Measurements from ENCODE around the gene RACK1.
"Not testable (repeated sequence)": the region's sequence is repeated elsewhere in the genome, so short reads cannot be mapped to it uniquely, and the experiment has no call there.

The RACK1 gene

DNA sequence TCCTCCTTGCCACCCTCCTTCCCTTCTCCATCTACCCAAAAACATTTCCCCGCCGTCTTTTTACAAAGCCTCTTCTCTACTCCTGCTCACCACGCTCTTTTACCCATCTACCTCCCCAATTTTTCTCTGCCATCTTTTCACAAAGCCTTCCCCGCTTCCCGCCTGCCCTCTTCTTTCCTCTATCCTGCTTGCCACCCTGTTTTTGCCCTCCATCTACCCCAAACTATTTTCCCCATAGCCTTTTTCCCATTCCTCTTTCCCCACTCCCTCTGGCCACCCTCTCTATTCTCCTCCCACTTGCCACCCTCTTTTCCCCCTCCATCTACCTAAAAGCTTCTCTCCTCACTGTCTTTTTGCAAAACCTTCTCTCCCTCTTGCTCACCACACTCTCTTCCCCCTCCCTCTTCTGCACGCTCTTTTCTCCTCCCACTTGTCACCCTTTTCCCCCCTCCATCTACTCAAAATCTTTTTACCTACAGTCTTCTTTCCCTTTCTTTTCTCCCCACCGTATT lies 36.6 kb upstream of the RACK1 start:
- Histone ChIP-seq H3K9me3 (ENCODE audit: control insufficient read depth, low read length) (no peaks in the 10 kb centered on the region), H3K4me3 (ENCODE audit: insufficient read depth, low read depth, low read length, poor library complexity, severe bottlenecking) (no peak overlapping the region), H3K36me3 (ENCODE audit: control insufficient read depth, insufficient read depth, low read length) (no peaks in the 10 kb centered on the region), H3K27me3 (replicated peaks; ENCODE audit: control insufficient read depth, insufficient read depth, low read length, poor library complexity, severe bottlenecking) (no peaks in the 10 kb centered on the region), H3K4me1 (ENCODE audit: control insufficient read depth, insufficient read depth, low read length, poor library complexity, severe bottlenecking) (no peaks in the 10 kb centered on the region), H3K27ac (ENCODE audit: insufficient read depth, low read length, poor library complexity, severe bottlenecking) (no peak overlapping the region)
- DNase-seq = no peak

DNA sequence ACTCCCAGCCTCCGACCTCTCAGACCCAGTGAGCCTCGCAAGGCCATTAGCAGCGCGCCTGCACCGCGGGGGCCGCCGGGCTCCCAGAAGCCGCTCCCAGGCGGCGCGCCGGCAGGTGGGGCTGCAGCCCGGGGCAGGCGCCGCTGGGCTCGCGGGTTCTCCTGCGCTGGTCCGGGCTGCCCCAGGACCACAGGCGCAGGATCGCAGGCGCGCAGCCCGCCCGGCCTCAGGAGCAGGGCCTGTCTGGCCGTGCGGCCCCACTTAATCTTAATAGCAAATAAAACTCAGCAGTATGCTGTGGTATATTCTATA lies 29.7 kb upstream of the RACK1 start:
- H3K27me3 ChIP-seq (replicated peaks; ENCODE audit: control insufficient read depth, insufficient read depth, low read length, poor library complexity, severe bottlenecking); H3K4me3 ChIP-seq (ENCODE audit: insufficient read depth, low read depth, low read length, poor library complexity, severe bottlenecking); H3K36me3 ChIP-seq (ENCODE audit: control insufficient read depth, insufficient read depth, low read length); DNase-seq; H3K9me3 ChIP-seq (ENCODE audit: control insufficient read depth, low read length); H3K27ac ChIP-seq (ENCODE audit: insufficient read depth, low read length, poor library complexity, severe bottlenecking); H3K4me1 ChIP-seq (ENCODE audit: control insufficient read depth, insufficient read depth, low read length, poor library complexity, severe bottlenecking): not testable (repeated sequence)

DNA sequence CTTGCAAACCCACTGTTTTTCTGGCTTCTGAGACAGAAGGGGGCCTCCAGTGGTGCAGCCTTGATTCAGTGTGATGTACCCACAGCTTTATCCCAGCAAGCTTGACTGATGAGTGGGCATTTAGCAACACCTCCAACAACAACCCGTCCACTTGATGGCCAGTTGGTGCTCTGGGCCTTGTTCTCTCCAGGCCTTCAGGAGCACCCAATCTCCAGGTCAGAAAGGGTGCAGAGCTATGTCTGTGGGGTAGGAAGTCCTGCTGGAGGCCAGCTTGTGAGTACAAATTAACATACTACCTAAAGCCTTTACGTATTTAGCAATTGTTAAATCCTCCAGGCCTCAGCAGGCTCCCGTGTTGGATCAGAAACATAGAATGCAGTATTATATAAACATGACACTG lies 27.4 kb upstream of the RACK1 start:
- no peaks in the 10 kb centered on the region for H3K9me3 ChIP-seq (ENCODE audit: control insufficient read depth, low read length)

DNA sequence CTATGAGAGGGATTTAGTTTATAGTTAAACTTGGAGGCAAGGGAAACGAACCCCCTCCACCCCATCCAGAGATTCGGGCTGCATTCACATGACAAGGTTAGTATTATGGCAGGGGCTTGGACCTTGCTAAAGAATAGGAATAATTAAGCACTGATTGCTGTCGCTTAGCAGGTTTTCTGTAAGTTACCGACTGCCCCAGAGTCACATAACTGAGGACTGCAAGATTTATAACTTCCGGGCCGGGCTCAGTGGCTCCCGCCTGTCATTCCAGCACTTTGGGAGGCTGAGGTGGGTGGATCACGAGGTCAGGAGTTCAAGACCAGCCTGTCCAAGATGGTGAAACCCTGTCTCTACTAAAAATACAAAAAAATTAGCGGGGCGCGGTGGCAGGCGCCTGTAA lies 24.2 kb upstream of the RACK1 start:
- H3K27ac ChIP-seq (ENCODE audit: insufficient read depth, low read length, poor library complexity, severe bottlenecking); H3K9me3 ChIP-seq (ENCODE audit: control insufficient read depth, low read length); H3K4me1 ChIP-seq (ENCODE audit: control insufficient read depth, insufficient read depth, low read length, poor library complexity, severe bottlenecking); H3K27me3 ChIP-seq (replicated peaks; ENCODE audit: control insufficient read depth, insufficient read depth, low read length, poor library complexity, severe bottlenecking); DNase-seq; H3K36me3 ChIP-seq (ENCODE audit: control insufficient read depth, insufficient read depth, low read length); H3K4me3 ChIP-seq (ENCODE audit: insufficient read depth, low read depth, low read length, poor library complexity, severe bottlenecking): not testable (repeated sequence)

More for the DNA sequence above, 27.4 kb upstream of the RACK1 start:
- Histone ChIP-seq H3K4me1 (ENCODE audit: control insufficient read depth, insufficient read depth, low read length, poor library complexity, severe bottlenecking) (no peaks in the 10 kb centered on the region), H3K4me3 (ENCODE audit: insufficient read depth, low read depth, low read length, poor library complexity, severe bottlenecking) (no peak overlapping the region), H3K27ac (ENCODE audit: insufficient read depth, low read length, poor library complexity, severe bottlenecking) (no peak overlapping the region), H3K36me3 (ENCODE audit: control insufficient read depth, insufficient read depth, low read length) (no peaks in the 10 kb centered on the region), H3K27me3 (replicated peaks; ENCODE audit: control insufficient read depth, insufficient read depth, low read length, poor library complexity, severe bottlenecking) (no peaks in the 10 kb centered on the region)
- no peak for DNase-seq

DNA sequence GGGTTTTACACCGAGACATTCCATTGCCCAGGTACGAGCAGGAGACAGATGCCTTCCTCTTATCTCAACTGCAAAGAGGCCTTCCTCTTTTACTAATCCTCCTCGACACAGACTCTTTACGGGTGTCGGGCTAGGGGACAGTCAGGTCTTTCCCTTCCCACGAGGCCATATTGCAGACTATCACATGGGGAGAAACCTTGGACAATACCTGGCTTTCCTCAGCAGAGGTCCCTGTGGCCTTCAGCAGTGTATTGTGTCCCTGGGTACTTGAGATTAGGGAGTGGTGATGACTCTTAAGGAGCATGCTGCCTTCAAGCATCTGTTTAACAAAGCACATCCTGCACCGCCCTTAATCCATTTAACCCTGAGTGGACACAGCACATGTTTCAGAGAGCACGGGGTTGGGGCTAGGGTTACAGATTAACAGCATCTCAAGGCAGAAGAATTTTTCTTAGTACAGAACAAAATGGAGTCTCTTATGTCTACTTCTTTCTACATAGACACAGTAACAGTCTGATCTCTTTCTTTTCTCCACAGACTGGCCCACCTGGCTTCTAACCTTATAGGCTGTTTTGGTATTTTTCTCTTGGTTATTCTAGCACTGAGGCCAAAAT lies 23.7 kb upstream of the RACK1 start:
- DNase-seq; H3K27me3 ChIP-seq (replicated peaks; ENCODE audit: control insufficient read depth, insufficient read depth, low read length, poor library complexity, severe bottlenecking); H3K4me3 ChIP-seq (ENCODE audit: insufficient read depth, low read depth, low read length, poor library complexity, severe bottlenecking); H3K36me3 ChIP-seq (ENCODE audit: control insufficient read depth, insufficient read depth, low read length); H3K9me3 ChIP-seq (ENCODE audit: control insufficient read depth, low read length); H3K27ac ChIP-seq (ENCODE audit: insufficient read depth, low read length, poor library complexity, severe bottlenecking); H3K4me1 ChIP-seq (ENCODE audit: control insufficient read depth, insufficient read depth, low read length, poor library complexity, severe bottlenecking): not testable (repeated sequence)

DNA sequence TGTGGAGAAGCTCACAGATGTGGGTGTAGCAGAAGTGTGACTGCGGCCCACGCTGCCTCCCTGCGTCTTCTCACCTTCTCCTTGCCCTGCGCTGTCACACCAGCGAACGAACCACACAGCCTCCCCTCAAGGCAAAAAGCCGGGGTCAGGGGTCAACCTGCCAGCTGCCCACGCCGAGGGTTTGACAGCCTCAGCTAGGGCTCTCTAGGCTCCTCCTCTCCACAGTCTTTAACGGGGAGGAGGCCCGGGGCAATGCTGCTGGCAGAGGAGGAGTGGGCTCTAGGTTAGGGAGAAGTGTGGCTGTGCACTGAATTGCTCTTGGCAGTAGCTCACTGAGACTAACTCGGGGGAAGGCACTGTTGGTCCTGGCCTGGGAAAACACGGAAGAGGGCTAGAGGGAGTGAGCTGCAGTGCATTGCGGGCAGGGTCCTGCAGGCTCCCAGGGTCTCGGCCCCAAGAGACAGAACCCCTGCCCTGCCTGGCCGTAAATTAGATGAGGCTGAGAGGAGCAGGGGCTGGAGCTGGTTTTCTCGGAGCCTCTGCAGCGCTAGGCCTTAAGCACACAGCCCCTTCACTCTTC lies 21.5 kb upstream of the RACK1 start:
- Histone ChIP-seq H3K36me3 (ENCODE audit: control insufficient read depth, insufficient read depth, low read length) (peaks cover 9% of the 10 kb centered on the region), H3K27ac (ENCODE audit: insufficient read depth, low read length, poor library complexity, severe bottlenecking) (no peak overlapping the region), H3K27me3 (replicated peaks; ENCODE audit: control insufficient read depth, insufficient read depth, low read length, poor library complexity, severe bottlenecking) (no peaks in the 10 kb centered on the region), H3K9me3 (ENCODE audit: control insufficient read depth, low read length) (no peaks in the 10 kb centered on the region), H3K4me3 (ENCODE audit: insufficient read depth, low read depth, low read length, poor library complexity, severe bottlenecking) (no peak overlapping the region), H3K4me1 (ENCODE audit: control insufficient read depth, insufficient read depth, low read length, poor library complexity, severe bottlenecking) (peaks cover 2% of the 10 kb centered on the region)
- DNase-seq = no peak

DNA sequence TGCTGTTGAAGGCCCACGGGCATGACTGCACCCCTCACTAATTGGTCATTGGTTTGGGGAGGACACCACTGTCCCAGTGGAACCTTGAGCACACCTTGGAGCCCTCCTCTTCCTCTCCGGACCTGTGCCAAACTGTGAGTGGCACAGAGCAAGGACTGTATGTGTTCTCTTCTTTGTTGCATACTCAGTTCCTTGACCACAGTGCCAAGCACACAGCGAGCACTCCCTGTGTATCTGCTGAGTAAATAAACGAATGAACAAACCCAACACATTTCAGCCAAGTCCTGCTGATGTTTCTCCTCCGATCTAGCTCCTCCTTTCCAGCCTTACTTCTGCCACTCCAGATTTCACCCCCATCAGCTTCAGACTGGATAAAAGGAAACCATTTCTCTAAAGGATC lies 19.9 kb upstream of the RACK1 start:
- Histone ChIP-seq H3K36me3 (ENCODE audit: control insufficient read depth, insufficient read depth, low read length) (peaks cover 9% of the 10 kb centered on the region), H3K4me1 (ENCODE audit: control insufficient read depth, insufficient read depth, low read length, poor library complexity, severe bottlenecking) (peaks cover 17% of the 10 kb centered on the region), H3K27ac (ENCODE audit: insufficient read depth, low read length, poor library complexity, severe bottlenecking) (no peak overlapping the region), H3K27me3 (replicated peaks; ENCODE audit: control insufficient read depth, insufficient read depth, low read length, poor library complexity, severe bottlenecking) (no peaks in the 10 kb centered on the region), H3K9me3 (ENCODE audit: control insufficient read depth, low read length) (no peaks in the 10 kb centered on the region), H3K4me3 (ENCODE audit: insufficient read depth, low read depth, low read length, poor library complexity, severe bottlenecking) (no peak overlapping the region)
- no peak for DNase-seq

DNA sequence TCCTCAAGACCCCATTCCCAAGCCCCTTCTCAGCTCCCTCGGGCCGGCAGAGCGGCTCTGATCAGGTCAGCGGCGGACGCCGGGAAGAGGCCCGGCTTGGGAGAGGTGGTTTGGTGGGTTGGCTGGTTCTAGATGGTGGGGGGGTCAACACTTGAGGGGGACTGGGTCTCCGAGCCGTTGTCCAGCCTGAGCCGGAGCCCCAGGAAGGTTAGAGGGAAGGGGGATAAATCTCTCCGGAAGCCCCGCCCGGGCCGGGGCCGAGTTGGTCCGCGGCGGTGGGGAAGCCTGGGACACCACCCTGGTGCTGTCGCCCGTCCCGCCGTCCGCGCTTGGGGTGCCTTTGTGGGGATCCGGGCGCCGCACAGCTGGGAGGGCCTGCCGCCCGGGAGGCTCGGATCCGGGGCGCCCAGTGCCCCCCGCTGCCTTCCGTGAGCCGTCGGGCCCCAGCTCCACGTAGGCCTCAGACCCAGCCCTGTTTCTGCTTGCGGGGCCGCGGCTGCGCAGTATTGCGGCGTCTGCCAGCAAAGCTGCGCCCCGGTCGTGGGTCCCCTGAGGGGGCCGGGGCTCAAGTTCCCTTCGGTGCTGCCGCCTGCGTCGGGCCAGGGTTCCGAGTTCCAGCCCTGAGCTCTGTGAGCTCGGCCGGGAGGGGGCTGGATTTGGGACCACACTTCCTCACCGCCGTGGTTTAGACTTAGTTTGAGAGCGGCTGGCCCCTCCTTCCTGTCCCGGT lies 17.8 kb upstream of the RACK1 start:
- Histone ChIP-seq H3K4me3 (ENCODE audit: insufficient read depth, low read depth, low read length, poor library complexity, severe bottlenecking) (peak overlapping the region; percentile 99), H3K27ac (ENCODE audit: insufficient read depth, low read length, poor library complexity, severe bottlenecking) (peak overlapping the region; percentile 99), H3K27me3 (replicated peaks; ENCODE audit: control insufficient read depth, insufficient read depth, low read length, poor library complexity, severe bottlenecking) (no peaks in the 10 kb centered on the region), H3K4me1 (ENCODE audit: control insufficient read depth, insufficient read depth, low read length, poor library complexity, severe bottlenecking) (peaks cover 33% of the 10 kb centered on the region), H3K36me3 (ENCODE audit: control insufficient read depth, insufficient read depth, low read length) (peaks cover 9% of the 10 kb centered on the region), H3K9me3 (ENCODE audit: control insufficient read depth, low read length) (no peaks in the 10 kb centered on the region)
- DNase-seq = peak in 2 of 3 donors; percentile 69 to 74

DNA sequence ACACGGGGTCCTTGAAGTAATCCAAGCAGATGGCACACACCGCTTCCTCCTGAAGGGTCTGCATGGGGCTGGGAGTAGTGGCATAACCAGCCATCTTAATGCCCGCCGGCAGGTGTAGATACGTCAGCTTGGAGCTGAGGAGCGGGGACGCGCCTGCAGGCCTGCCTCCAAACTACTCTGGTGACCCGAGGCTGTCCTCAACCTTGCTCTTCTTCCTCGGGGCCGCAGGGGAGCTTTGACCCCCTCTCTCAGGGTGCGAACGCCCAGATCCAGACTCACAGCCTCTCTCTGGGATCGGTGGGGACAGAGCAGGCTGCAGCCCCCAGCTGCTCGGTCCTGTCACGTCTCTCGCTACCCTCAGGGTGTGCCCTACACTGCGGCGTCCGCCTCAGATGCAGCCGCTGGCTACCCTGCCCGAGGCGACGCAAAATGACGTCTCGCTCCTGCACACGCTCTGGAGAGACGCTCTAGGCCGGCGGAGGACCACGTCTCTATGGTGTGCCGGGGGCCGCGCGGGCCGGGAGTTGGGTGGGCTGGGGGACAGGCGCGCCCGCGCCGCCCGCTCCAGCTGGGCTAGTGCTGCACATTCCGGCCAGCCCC lies 17.1 kb upstream of the RACK1 start, which contains the start of gene TRIM52:
TSS of gene TRIM52 (minus strand) at position 424 of the 600 bp plus-strand sequence. CDS start at position 94, 330 bp downstream.
- Histone ChIP-seq H3K36me3 (ENCODE audit: control insufficient read depth, insufficient read depth, low read length) (peaks cover 10% of the 10 kb centered on the region), H3K27ac (ENCODE audit: insufficient read depth, low read length, poor library complexity, severe bottlenecking) (peak within 1 kb of the TSS; percentile 99), H3K9me3 (ENCODE audit: control insufficient read depth, low read length) (no peaks in the 10 kb centered on the region), H3K4me3 (ENCODE audit: insufficient read depth, low read depth, low read length, poor library complexity, severe bottlenecking) (peak within 1 kb of the TSS; percentile 99), H3K4me1 (ENCODE audit: control insufficient read depth, insufficient read depth, low read length, poor library complexity, severe bottlenecking) (peaks cover 33% of the 10 kb centered on the region), H3K27me3 (replicated peaks; ENCODE audit: control insufficient read depth, insufficient read depth, low read length, poor library complexity, severe bottlenecking) (no peaks in the 10 kb centered on the region)
- DNase-seq = peak; percentile 81 to 83 (median 82)
